Left lung (tissue), 10 donors: ENCODE results near the gene AUP1. TPM values are rescaled to one million over a fixed set of nuclear protein-coding genes. Genes with fewer than 3 reads are reported as not detected.

Source experiments
- ATAC-seq: fragments of 200-7000 bp; cut with Tn5 transposase; one replicate; pipeline ENCODE4 v1.9.1; 2020; ENCODE audit warnings: moderate library complexity
- DNase-seq, 4 donors: peaks; one replicate each; pipeline ENCODE4 v3.0.0-alpha.2; 2013 to 2020
- H3K27ac ChIP-seq, 2 donors: fragments of 200-600 bp; sonication (generic) in 1 of 2; one replicate each; pipeline versions ENCODE4 v1.5.0 to v1.8.0; 2020 to 2021
- H3K27me3 ChIP-seq, 2 donors: fragments of 200-600 bp; sonication (generic) in 1 of 2; one replicate each; pipeline versions ENCODE4 v1.5.0 to v1.8.0; 2020 to 2021
- H3K36me3 ChIP-seq, 2 donors: fragments of 200-600 bp; sonication (generic) in 1 of 2; one replicate each; pipeline versions ENCODE4 v1.5.0 to v1.8.0; 2020 to 2021
- H3K4me1 ChIP-seq, 2 donors: fragments of 200-600 bp; one replicate each; pipeline ENCODE4 v1.8.0; 2021
- H3K4me3 ChIP-seq, 2 donors: fragments of 200-600 bp; sonication (generic) in 1 of 2; one replicate each; pipeline versions ENCODE4 v1.5.0 to v1.8.0; 2020 to 2021; ENCODE audit warnings: mild to moderate bottlenecking in 1 of 2
- H3K9me3 ChIP-seq, 2 donors: fragments of 200-600 bp; sonication (generic) in 1 of 2; one replicate each; pipeline versions ENCODE4 v1.5.0 to v1.8.0; 2020 to 2021
- CTCF ChIP-seq, 2 donors: fragments of 200-600 bp; sonication (generic) in 1 of 2; IDR thresholded peaks; one replicate each; pipeline versions ENCODE4 v1.5.0 to v1.8.0; 2021; ENCODE audit warnings: antibody characterized with exemption in 2 of 2
- intact Hi-C, 2 donors: fragments of 100-400 bp; cut with DNase I; formaldehyde crosslinking; loops; one replicate each; pipeline versions ENCODE4 v1.11.2 to v1.14.2; 2022
- polyA plus RNA-seq, 6 donors: library from polyadenylated mRNA; unstranded; fragments of 120-200 nt; gene quantifications; one replicate each; pipeline ENCODE4 v1.2.1, GENCODE V29; 2013; ENCODE audit not compliant: insufficient read length in 6 of 6
- total RNA-seq, 2 donors: library from RNA; stranded (reverse); fragmentation: NEBNext Ultra II Directional; extraction: Animal tissue kit (Norgen Biotek cat#: 25700); gene quantifications; one replicate each; pipeline ENCODE4 v1.2.1, GENCODE V29; 2021
- donor health status: DM: no; HTN: yes; CAD: no.
- donor health status: DM: no; HTN: no; CAD: no.

The AUP1 gene
- total and polyA plus RNA-seq, 8 donors = 82.1 to 132 (median 96.1) TPM

- Histone ChIP-seq H3K36me3 (peaks cover 0 to 42% of the 10 kb centered on the region in 2 donors), H3K27ac (no peak overlapping the region), H3K4me1 (peaks cover 21 to 26% of the 10 kb centered on the region in 2 donors), H3K27me3 (peaks cover 30 to 39% of the 10 kb centered on the region in 2 donors), H3K4me3 (no peak overlapping the region), H3K9me3 (no peaks in the 10 kb centered on the region)
- intact Hi-C loops = no loop called here
- DNase-seq (no peak), ATAC-seq (no peak)
- TF ChIP-seq CTCF (IDR thresholded peaks at IDR 0.05) = no peak
Measured at GRCh38 chr2:74495440-74495839, 34.1 kb downstream of the AUP1 start.

- Histone ChIP-seq H3K9me3 (no peaks in the 10 kb centered on the region), H3K4me1 (peaks cover 11 to 13% of the 10 kb centered on the region in 2 donors), H3K36me3 (peaks cover 0 to 60% of the 10 kb centered on the region in 2 donors), H3K27me3 (peaks cover 14 to 20% of the 10 kb centered on the region in 2 donors), H3K27ac (no peak overlapping the region), H3K4me3 (no peak overlapping the region)
- ATAC-seq (no peak), DNase-seq (peak in 1 of 4 donors; percentile 8)
- intact Hi-C loops = no loop called here
- no peak for TF ChIP-seq CTCF (IDR thresholded peaks at IDR 0.05)
Measured at GRCh38 chr2:74493546-74493945, 36.0 kb downstream of the AUP1 start.

DNA sequence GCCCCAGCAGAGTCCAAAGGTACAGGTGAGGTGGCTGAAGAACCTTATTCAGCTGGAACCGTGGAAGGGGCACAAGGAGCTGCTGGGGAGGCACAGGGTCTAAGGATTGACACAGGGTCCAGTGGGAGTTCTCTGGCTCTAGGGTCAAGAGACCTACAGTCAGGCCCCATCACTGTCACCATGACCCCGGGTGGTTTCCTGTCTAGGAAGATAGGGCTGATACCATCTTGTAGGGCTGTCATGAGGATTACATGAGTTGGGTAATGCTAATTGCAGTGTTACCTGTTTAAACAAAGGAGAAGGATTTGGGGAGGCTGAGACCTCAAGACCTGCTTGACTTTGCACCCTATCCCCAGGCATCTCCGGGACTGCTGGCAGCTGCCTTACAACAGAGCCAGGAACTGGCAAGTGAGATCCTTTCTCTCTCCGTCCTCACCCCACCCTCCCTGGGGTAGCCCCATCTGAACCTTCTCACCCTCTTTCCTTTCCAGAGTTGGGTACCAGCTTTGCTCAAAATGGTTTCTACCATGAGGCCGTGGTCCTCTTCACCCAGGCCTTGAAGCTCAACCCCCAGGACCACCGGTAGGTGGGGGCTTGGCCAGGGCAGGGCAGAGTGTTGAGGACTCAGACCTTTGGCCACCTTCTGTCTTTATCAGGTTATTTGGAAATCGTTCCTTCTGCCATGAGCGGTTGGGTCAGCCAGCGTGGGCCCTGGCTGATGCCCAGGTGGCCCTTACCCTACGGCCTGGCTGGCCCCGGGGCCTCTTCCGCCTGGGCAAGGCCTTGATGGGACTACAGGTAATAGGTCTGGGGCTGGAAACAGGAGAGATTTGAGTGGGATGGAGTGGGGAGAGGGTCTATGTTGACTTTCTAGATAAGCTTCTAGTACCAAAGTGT lies 37.6 kb downstream of the AUP1 start:
- H3K36me3 ChIP-seq = peaks cover 0 to 77% of the 10 kb centered on the region in 2 donors
- peak in 1 of 4 donors; percentile 38 for DNase-seq
- peaks cover 0 to 4% of the 10 kb centered on the region in 2 donors for H3K27me3 ChIP-seq
- no peak overlapping the region for H3K4me3 ChIP-seq
- no peak for TF ChIP-seq CTCF (IDR thresholded peaks at IDR 0.05)
- no peak overlapping the region for H3K27ac ChIP-seq
- H3K9me3 ChIP-seq = no peaks in the 10 kb centered on the region
- H3K4me1 ChIP-seq = no peaks in the 10 kb centered on the region
- no peak for ATAC-seq
- intact Hi-C loops = no loop called here

- DNase-seq (peak in 1 of 4 donors; percentile 53), ATAC-seq (no peak)
- Histone ChIP-seq H3K4me3 (no peak overlapping the region), H3K27ac (no peak overlapping the region), H3K27me3 (no peaks in the 10 kb centered on the region), H3K9me3 (no peaks in the 10 kb centered on the region), H3K4me1 (no peaks in the 10 kb centered on the region), H3K36me3 (peaks cover 0 to 91% of the 10 kb centered on the region in 2 donors)
- TF ChIP-seq CTCF (IDR thresholded peaks at IDR 0.05) = no peak
- intact Hi-C loops = no loop called here
Measured at GRCh38 chr2:74489906-74490305, 39.6 kb downstream of the AUP1 start.

GRCh38 chr2:74488643-74489481 lies 40.6 kb downstream of the AUP1 start:
- TF ChIP-seq CTCF (IDR thresholded peaks at IDR 0.05) = no peak
- Histone ChIP-seq H3K36me3 (peaks cover 0 to 83% of the 10 kb centered on the region in 2 donors), H3K4me1 (peaks cover 0 to 7% of the 10 kb centered on the region in 2 donors), H3K27ac (no peak overlapping the region), H3K27me3 (no peaks in the 10 kb centered on the region), H3K4me3 (no peak overlapping the region), H3K9me3 (no peaks in the 10 kb centered on the region)
- DNase-seq = peak in 1 of 4 donors; percentile 16
- intact Hi-C loops = no loop called here
- no peak for ATAC-seq
